Right atrium auricular region (tissue), 2 donors: ENCODE results near the gene POLR2B. TPM values are rescaled to one million over a fixed set of nuclear protein-coding genes. Genes with fewer than 3 reads are reported as not detected.
"Not testable (repeated sequence)": the region's sequence is repeated elsewhere in the genome, so short reads cannot be mapped to it uniquely, and the experiment has no call there.

ENCODE experiments used
- DNase-seq: peaks from one replicate; pipeline ENCODE4 v3.0.0-alpha.2; 2019; ENCODE audit warnings: low spot score
- H3K27ac ChIP-seq, 2 donors: fragments of 200-600 bp; sonication (generic); 1 replicate in 1 of 2; 2 replicates in 1 of 2; pipeline ENCODE4 v1.5.1; 2016 to 2019
- H3K27me3 ChIP-seq, 2 donors: fragments of 200-600 bp; sonication (generic); one replicate each; pipeline versions ENCODE4 v1.5.1 to v1.6.0; 2017 to 2019
- H3K36me3 ChIP-seq: fragments of 200-600 bp; sonication (generic); one replicate; pipeline ENCODE4 v1.5.1; 2016
- H3K4me1 ChIP-seq, 2 donors: fragments of 200-600 bp; sonication (generic); one replicate each; pipeline versions ENCODE4 v1.5.1 to v1.6.0; 2017 to 2019
- H3K4me3 ChIP-seq, 2 donors: fragments of 200-600 bp; sonication (generic); 1 replicate in 1 of 2; 2 replicates in 1 of 2; pipeline ENCODE4 v1.5.1; 2017 to 2019; ENCODE audit warnings: mild to moderate bottlenecking in 1 of 2, moderate library complexity in 1 of 2
- H3K9me3 ChIP-seq, 2 donors: fragments of 200-600 bp; sonication (generic); one replicate each; pipeline ENCODE4 v1.5.1; 2019
- total RNA-seq, 2 donors: library from RNA; depleted of rRNA; stranded (reverse); fragments of >200 nt; gene quantifications; one replicate each; pipeline ENCODE4 v1.1.0, GENCODE V29; 2016
- TF ChIP-seq, protein P1 (sequence below), 2 donors: fragments of 200-600 bp; sonication (generic); IDR thresholded peaks; one replicate each; pipeline ENCODE4 v1.5.1; 2019; ENCODE audit warnings: antibody characterized with exemption in 2 of 2

POLR2B gene
- 10 to 100 TPM; 55.3 to 56.2 TPM for total RNA-seq

DNA sequence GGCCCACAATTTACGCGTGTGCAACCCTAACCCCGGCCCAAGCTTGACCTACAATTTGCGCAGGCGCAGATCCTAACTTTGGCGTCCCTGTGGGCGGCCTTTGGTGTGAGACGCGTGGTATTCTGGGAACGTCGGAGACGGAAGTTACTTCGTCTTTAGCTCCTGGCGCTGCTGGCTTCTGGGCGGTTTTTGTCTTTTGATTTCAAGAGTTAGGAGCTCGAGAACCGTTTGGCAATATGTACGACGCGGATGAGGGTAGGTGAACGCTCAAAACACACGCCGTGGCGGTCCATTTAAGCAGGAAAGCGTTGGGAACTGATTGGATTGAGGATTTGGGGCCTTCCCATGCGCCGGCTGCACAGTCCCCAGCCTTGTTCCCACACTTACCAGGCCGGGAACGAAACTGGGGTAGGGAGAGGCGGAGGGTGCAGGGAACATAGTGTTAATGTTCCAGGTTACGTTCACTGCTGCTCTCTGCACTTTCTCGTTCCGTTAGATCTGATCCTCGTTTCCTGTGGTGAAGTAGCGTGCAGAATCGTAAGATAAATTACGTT lies at the start of gene POLR2B:
TSS of gene POLR2B (plus strand) at position 147 of the 554 bp plus-strand sequence. CDS start at position 237, 90 bp downstream.
- DNase-seq, result peak; percentile 95
- Histone ChIP-seq H3K36me3 (peaks cover 8% of the 10 kb centered on the region), H3K4me3 (peak within 1 kb of the TSS; percentile 82 to 98), H3K27me3 (no peaks in the 10 kb centered on the region), H3K4me1 (peaks cover 0 to 62% of the 10 kb centered on the region in 2 donors), H3K9me3 (no peaks in the 10 kb centered on the region), H3K27ac (peak within 1 kb of the TSS; percentile 92 to 95)
- TF ChIP-seq, protein P1, sequence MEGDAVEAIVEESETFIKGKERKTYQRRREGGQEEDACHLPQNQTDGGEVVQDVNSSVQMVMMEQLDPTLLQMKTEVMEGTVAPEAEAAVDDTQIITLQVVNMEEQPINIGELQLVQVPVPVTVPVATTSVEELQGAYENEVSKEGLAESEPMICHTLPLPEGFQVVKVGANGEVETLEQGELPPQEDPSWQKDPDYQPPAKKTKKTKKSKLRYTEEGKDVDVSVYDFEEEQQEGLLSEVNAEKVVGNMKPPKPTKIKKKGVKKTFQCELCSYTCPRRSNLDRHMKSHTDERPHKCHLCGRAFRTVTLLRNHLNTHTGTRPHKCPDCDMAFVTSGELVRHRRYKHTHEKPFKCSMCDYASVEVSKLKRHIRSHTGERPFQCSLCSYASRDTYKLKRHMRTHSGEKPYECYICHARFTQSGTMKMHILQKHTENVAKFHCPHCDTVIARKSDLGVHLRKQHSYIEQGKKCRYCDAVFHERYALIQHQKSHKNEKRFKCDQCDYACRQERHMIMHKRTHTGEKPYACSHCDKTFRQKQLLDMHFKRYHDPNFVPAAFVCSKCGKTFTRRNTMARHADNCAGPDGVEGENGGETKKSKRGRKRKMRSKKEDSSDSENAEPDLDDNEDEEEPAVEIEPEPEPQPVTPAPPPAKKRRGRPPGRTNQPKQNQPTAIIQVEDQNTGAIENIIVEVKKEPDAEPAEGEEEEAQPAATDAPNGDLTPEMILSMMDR (IDR thresholded peaks at IDR 0.05), result no peak

- Histone ChIP-seq H3K27ac (no peak overlapping the region), H3K27me3 (no peaks in the 10 kb centered on the region), H3K4me1 (no peaks in the 10 kb centered on the region), H3K9me3 (no peaks in the 10 kb centered on the region), H3K36me3 (peaks cover 39% of the 10 kb centered on the region), H3K4me3 (no peak overlapping the region)
- TF ChIP-seq, protein P1 (IDR thresholded peaks at IDR 0.05), result no peak
- no peak for DNase-seq
Measured at GRCh38 chr4:56930638-56931037, 48.1 kb upstream of the POLR2B start.

DNA sequence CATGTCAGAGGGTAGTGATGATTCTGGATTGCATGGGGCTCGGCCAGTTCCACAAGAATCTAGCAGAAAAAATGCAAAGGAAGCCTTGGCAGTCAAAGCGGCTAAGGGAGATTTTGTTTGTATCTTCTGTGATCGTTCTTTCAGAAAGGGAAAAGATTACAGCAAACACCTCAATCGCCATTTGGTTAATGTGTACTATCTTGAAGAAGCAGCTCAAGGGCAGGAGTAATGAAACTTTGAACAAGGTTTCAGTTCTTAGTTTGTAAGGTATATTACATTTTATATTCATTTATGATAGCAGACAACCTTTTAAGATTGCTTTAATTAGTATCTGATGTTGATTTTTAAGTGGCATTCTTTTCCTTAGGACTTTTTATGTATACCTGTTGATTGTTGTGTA lies 46.8 kb upstream of the POLR2B start:
- TF ChIP-seq, protein P1 (IDR thresholded peaks at IDR 0.05), result no peak

DNA sequence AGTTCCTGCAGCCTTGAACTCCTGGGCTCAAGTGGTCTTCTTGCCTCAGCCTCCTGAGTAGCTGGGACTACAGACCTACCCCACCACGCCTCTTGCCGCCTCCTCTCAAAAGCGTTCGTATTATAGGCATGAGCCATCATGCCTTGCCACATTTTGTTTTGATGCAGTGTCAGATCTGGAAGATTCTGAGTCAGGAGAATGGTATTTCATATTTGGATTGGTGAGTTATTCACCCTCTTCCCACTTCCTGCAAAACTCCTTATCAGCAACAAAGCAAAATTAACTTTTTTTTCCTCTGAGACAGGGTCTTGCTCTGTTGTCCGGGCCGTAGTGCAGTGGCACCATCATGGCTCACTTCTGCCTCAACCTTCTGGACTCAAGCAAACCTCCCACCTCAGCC lies 41.4 kb upstream of the POLR2B start:
- peaks cover 19% of the 10 kb centered on the region for H3K36me3 ChIP-seq
- no peaks in the 10 kb centered on the region for H3K9me3 ChIP-seq
- DNase-seq, result no peak
- no peaks in the 10 kb centered on the region for H3K27me3 ChIP-seq
- no peaks in the 10 kb centered on the region for H3K4me1 ChIP-seq
- no peak overlapping the region for H3K4me3 ChIP-seq
- TF ChIP-seq, protein P1 (IDR thresholded peaks at IDR 0.05), result no peak
- H3K27ac ChIP-seq, result no peak overlapping the region

More for the DNA sequence above, 46.8 kb upstream of the POLR2B start:
- Histone ChIP-seq H3K27me3 (no peaks in the 10 kb centered on the region), H3K27ac (no peak overlapping the region), H3K4me3 (no peak overlapping the region), H3K4me1 (no peaks in the 10 kb centered on the region), H3K9me3 (no peaks in the 10 kb centered on the region), H3K36me3 (peaks cover 31% of the 10 kb centered on the region)
- no peak for DNase-seq

GRCh38 chr4:56939826-56940225 lies 38.9 kb upstream of the POLR2B start:
- not testable (repeated sequence) for H3K9me3 ChIP-seq, H3K27ac ChIP-seq, H3K27me3 ChIP-seq, DNase-seq, H3K4me3 ChIP-seq, H3K4me1 ChIP-seq
- H3K36me3 ChIP-seq, result peaks cover 13% of the 10 kb centered on the region

- no peaks in the 10 kb centered on the region for H3K27me3 ChIP-seq
- no peak overlapping the region for H3K27ac ChIP-seq
- no peak overlapping the region for H3K4me3 ChIP-seq
- H3K36me3 ChIP-seq, result peaks cover 13% of the 10 kb centered on the region
- TF ChIP-seq, protein P1 (IDR thresholded peaks at IDR 0.05), result no peak
- H3K4me1 ChIP-seq, result no peaks in the 10 kb centered on the region
- H3K9me3 ChIP-seq, result no peaks in the 10 kb centered on the region
- no peak for DNase-seq
Measured at GRCh38 chr4:56940403-56940802, 38.3 kb upstream of the POLR2B start.
